B cell (primary cell): Measurements from ENCODE around the gene KCNG3.

ENCODE experiments used
- CTCF ChIP-seq: fragments of 200-600 bp; IDR thresholded peaks from one replicate; pipeline ENCODE4 v1.8.0; 2022; ENCODE audit warnings: antibody characterized with exemption, mild to moderate bottlenecking
- EZH2 ChIP-seq: IDR thresholded peaks from 2 replicates; pipeline ENCODE4 v1.6.1; 2012; ENCODE audit warnings: borderline replicate concordance, low read depth, mild to moderate bottlenecking, moderate library complexity, low read length; ENCODE audit not compliant: insufficient read depth, poor library complexity, severe bottlenecking

DNA sequence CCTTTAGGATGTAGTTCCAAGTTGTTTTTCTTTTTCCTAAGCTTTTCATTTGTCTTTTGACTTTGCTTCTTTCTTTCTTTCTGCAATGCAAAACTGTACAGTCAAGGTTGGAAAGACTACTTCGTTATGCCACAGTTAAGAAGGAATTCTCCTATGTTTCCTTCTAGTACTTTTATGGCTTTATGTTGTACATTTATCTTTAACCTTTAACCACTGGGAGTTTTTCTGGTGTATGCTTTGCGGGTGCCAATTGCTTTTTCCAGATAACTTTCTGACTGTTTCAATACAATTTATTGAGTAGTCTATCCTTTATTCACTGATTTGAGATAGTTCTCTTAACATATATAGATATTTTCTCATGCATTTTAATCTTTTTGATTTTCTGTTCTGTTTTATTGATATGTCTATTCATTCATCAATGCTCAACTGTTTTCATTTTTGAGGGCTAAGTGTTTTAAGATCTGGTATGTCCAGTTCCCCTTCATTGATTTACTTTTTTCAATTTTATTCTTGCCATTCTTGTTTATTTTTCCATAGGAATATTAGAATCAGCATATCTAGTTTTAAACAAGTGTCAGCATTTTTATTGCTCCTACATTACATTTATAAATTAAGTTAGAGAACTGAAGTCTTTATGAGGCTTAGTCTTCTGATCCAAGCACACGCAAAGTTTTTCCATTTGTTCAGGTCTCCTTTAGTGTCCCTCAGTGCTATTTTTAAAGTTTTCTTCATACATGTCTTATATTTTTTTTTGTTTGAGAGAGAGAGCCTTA lies 82.9 kb downstream of the KCNG3 start:
- TF ChIP-seq CTCF (no peak), EZH2 (no peak)
